Thyroid gland (tissue), 4 donors: ENCODE measurements around the gene ALDH9A1.

Source experiments
- CTCF ChIP-seq, 6 experiments: fragments of 200-600 bp in 3 of 6; fragments of 450-650 bp in 3 of 6; sonication (generic) in 3 of 6; IDR thresholded peaks; one replicate each; pipeline ENCODE4 v1.5.1; 2016 to 2019; ENCODE audit warnings: antibody characterized with exemption in 6 of 6, mild to moderate bottlenecking in 2 of 6, inconsistent platforms in 1 of 6, moderate library complexity in 1 of 6
- POLR2A ChIP-seq, 2 donors: fragments of 450-650 bp; IDR thresholded peaks; one replicate each; pipeline ENCODE4 v1.6.1; 2017; ENCODE audit warnings: antibody characterized with exemption in 2 of 2, mild to moderate bottlenecking in 2 of 2, moderate library complexity in 1 of 2

DNA sequence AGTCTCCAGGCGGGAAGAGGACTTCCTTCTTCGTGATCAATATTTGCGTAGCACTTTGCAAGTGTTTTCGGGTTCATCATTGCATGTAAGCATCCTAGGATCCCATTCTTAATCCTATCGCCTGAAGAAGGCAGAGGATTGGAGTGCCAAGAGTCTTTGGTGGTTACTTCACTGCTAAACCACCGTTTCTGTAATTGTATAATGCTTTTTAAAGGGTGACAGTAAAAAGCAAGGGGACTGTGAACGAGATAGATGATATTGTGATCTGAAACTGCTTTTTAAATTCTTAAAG lies 345 bp upstream of the ALDH9A1 start:
- no peak for TF ChIP-seq CTCF (IDR thresholded peaks at IDR 0.05)
- no peak for TF ChIP-seq POLR2A (IDR thresholded peaks at IDR 0.05)
